ENCODE measurements around the gene PPIA. TPM values are rescaled to one million over a fixed set of nuclear protein-coding genes. Genes with fewer than 3 reads are reported as not detected.
A peak's percentile ranks its signal among the peaks of the same experiment; 100 is the strongest.
"Not testable (repeated sequence)": the region's sequence is repeated elsewhere in the genome, so short reads cannot be mapped to it uniquely, and the experiment has no call there.

Gene PPIA
- total and polyA plus RNA-seq, 5 experiments from 2014 or later = 673 to 3,931 (median 3,578) TPM

GRCh38 chr7:44811571-44811970 is 15.1 kb downstream of the PPIA start:
- H3K4me1 Mint-ChIP-seq = peaks cover 0 to 1% (median 0%) of the 10 kb centered on the region in 4 donors
- POLR2A ChIA-PET = interaction anchor here (1.2 to 1.4 kb wide), 2 partner anchors 12 to 36 kb away, joined by 3 read pairs; partner anchors contain the start of gene H2AZ2
- DNase-seq = no peak
- H3K4me3 Mint-ChIP-seq = no peak overlapping the region
- H3K27me3 Mint-ChIP-seq = no peaks in the 10 kb centered on the region
- H3K9me3 Mint-ChIP-seq = no peaks in the 10 kb centered on the region
- no peaks in the 10 kb centered on the region for H3K36me3 Mint-ChIP-seq
- ATAC-seq = no peak
- no peak overlapping the region for H3K27ac Mint-ChIP-seq

- Mint-ChIP-seq H3K4me1 (peaks cover 0 to 1% (median 0%) of the 10 kb centered on the region in 4 donors), H3K27me3 (no peaks in the 10 kb centered on the region), H3K9me3 (no peaks in the 10 kb centered on the region), H3K27ac (peak overlapping the region in 1 of 10 donors; percentile 71), H3K4me3 (no peak overlapping the region), H3K36me3 (no peaks in the 10 kb centered on the region)
- POLR2A ChIA-PET = no interaction called here
- no peak for DNase-seq
- ATAC-seq = no peak
Observed at GRCh38 chr7:44814919-44815318, 18.4 kb downstream of the PPIA start.

GRCh38 chr7:44819292-44819691 is 22.8 kb downstream of the PPIA start:
- Mint-ChIP-seq H3K4me3 (no peak overlapping the region), H3K36me3 (no peaks in the 10 kb centered on the region), H3K27ac (no peak overlapping the region), H3K27me3 (no peaks in the 10 kb centered on the region), H3K4me1 (peaks cover 0 to 12% (median 2%) of the 10 kb centered on the region in 4 donors), H3K9me3 (no peaks in the 10 kb centered on the region)
- DNase-seq (no peak), ATAC-seq (no peak)
- POLR2A ChIA-PET = interaction anchor here (0.7 to 1.5 kb wide), 2 partner anchors 22 to 487 kb away, joined by 3 read pairs; no protein-coding TSS in a partner anchor

- H3K4me1 Mint-ChIP-seq = peaks cover 0 to 21% (median 6%) of the 10 kb centered on the region in 4 donors
- peaks cover 0 to 26% (median 6%) of the 10 kb centered on the region in 3 donors for H3K36me3 Mint-ChIP-seq
- ATAC-seq (no peak), DNase-seq (no peak)
- no peaks in the 10 kb centered on the region for H3K27me3 Mint-ChIP-seq
- POLR2A ChIA-PET = interaction anchor here (0.7 to 0.9 kb wide), 3 partner anchors 11 to 81 kb away, joined by 3 to 4 read pairs (median 3); no protein-coding TSS in a partner anchor
- H3K9me3 Mint-ChIP-seq = no peaks in the 10 kb centered on the region
- no peak overlapping the region for H3K4me3 Mint-ChIP-seq
- H3K27ac Mint-ChIP-seq = peak overlapping the region; percentile 9 to 86 (median 70)
Observed at GRCh38 chr7:44823255-44823781, 26.8 kb downstream of the PPIA start.

GRCh38 chr7:44824894-44825526 is 28.5 kb downstream of the PPIA start:
- H3K4me3 Mint-ChIP-seq = no peak overlapping the region
- H3K27me3 Mint-ChIP-seq = no peaks in the 10 kb centered on the region
- H3K4me1 Mint-ChIP-seq = peaks cover 0 to 21% (median 6%) of the 10 kb centered on the region in 4 donors
- H3K27ac Mint-ChIP-seq = peak overlapping the region; percentile 32 to 88 (median 70)
- H3K36me3 Mint-ChIP-seq = peaks cover 0 to 43% (median 7%) of the 10 kb centered on the region in 3 donors
- H3K9me3 Mint-ChIP-seq = no peaks in the 10 kb centered on the region
- ATAC-seq (peak; percentile 20 to 25), DNase-seq (no peak)
- POLR2A ChIA-PET = no interaction called here

GRCh38 chr7:44827567-44827966 is 31.1 kb downstream of the PPIA start:
- no peak for ATAC-seq
- H3K36me3 Mint-ChIP-seq = peaks cover 0 to 66% (median 7%) of the 10 kb centered on the region in 3 donors

GRCh38 chr7:44838751-44839150 is 42.3 kb downstream of the PPIA start:
- ATAC-seq (no peak), DNase-seq (no peak)
- H3K27me3 Mint-ChIP-seq = no peaks in the 10 kb centered on the region
- peaks cover 0 to 79% (median 18%) of the 10 kb centered on the region in 3 donors for H3K36me3 Mint-ChIP-seq
- no peaks in the 10 kb centered on the region for H3K9me3 Mint-ChIP-seq
- peak overlapping the region in 1 of 10 donors; percentile 40 for H3K27ac Mint-ChIP-seq
- H3K4me1 Mint-ChIP-seq = peaks cover 11 to 42% (median 28%) of the 10 kb centered on the region in 4 donors
- POLR2A ChIA-PET = no interaction called here
- H3K4me3 Mint-ChIP-seq = no peak overlapping the region

More at GRCh38 chr7:44827567-44827966, 31.1 kb downstream of the PPIA start:
- POLR2A ChIA-PET = interaction anchor here (1.0 kb wide), 1 partner anchor 59 kb away, joined by 3 read pairs; no protein-coding TSS in a partner anchor
- DNase-seq = no peak
- H3K27ac Mint-ChIP-seq = peak overlapping the region in 9 of 10 donors; percentile 5 to 77 (median 61)
- no peak overlapping the region for H3K4me3 Mint-ChIP-seq
- peaks cover 0 to 17% (median 4%) of the 10 kb centered on the region in 4 donors for H3K4me1 Mint-ChIP-seq
- H3K9me3 Mint-ChIP-seq = no peaks in the 10 kb centered on the region
- H3K27me3 Mint-ChIP-seq = no peaks in the 10 kb centered on the region

GRCh38 chr7:44842675-44843074 is 46.2 kb downstream of the PPIA start:
- H3K27me3 Mint-ChIP-seq, DNase-seq, H3K9me3 Mint-ChIP-seq, ATAC-seq: not testable (repeated sequence)
- POLR2A ChIA-PET = interaction anchor here (0.7 to 1.2 kb wide), 4 partner anchors 43 to 269 kb away, joined by 3 read pairs; partner anchors contain the start of genes DDX56, OGDH, PPIA and PURB
- Mint-ChIP-seq H3K36me3 (peaks cover 0 to 49% (median 15%) of the 10 kb centered on the region in 3 donors), H3K27ac (peak overlapping the region in 1 of 10 donors; percentile 41), H3K4me3 (peak overlapping the region in 2 of 10 donors; percentile 0 to 40), H3K4me1 (peaks cover 20 to 68% (median 57%) of the 10 kb centered on the region in 4 donors)

- peaks cover 23 to 71% (median 59%) of the 10 kb centered on the region in 4 donors for H3K4me1 Mint-ChIP-seq
- not testable (repeated sequence) for DNase-seq, ATAC-seq, H3K27ac Mint-ChIP-seq, H3K4me3 Mint-ChIP-seq, H3K27me3 Mint-ChIP-seq, H3K9me3 Mint-ChIP-seq
- H3K36me3 Mint-ChIP-seq = peaks cover 0 to 43% (median 15%) of the 10 kb centered on the region in 3 donors
- POLR2A ChIA-PET = interaction anchor here (0.7 to 1.8 kb wide), 6 partner anchors 42 to 1005 kb away, joined by 3 to 5 read pairs (median 4); partner anchors contain the start of genes DDX56 and PPIA
Observed at GRCh38 chr7:44843440-44843839, 47.0 kb downstream of the PPIA start.

- peaks cover 23 to 65% (median 55%) of the 10 kb centered on the region in 4 donors for H3K4me1 Mint-ChIP-seq
- ATAC-seq = no peak
- peaks cover 0 to 5% (median 0%) of the 10 kb centered on the region in 9 donors for H3K9me3 Mint-ChIP-seq
- H3K4me3 Mint-ChIP-seq = peak overlapping the region in 9 of 10 donors; percentile 45 to 96 (median 93)
- POLR2A ChIA-PET = interaction anchor here (0.6 to 3.7 kb wide), 6 partner anchors 22 to 355 kb away, joined by 3 to 32 read pairs (median 12); partner anchors contain the start of genes NUDCD3, PPIA and TMED4
- H3K27ac Mint-ChIP-seq = peak overlapping the region in 9 of 10 donors; percentile 60 to 99 (median 98)
- H3K27me3 Mint-ChIP-seq = peaks cover 0 to 3% (median 0%) of the 10 kb centered on the region in 5 donors
- DNase-seq = no peak
- H3K36me3 Mint-ChIP-seq = peaks cover 0 to 30% (median 8%) of the 10 kb centered on the region in 3 donors
Observed at GRCh38 chr7:44845451-44845850, 49.0 kb downstream of the PPIA start.

- Mint-ChIP-seq H3K27ac (peak overlapping the region; percentile 94 to 99 (median 98)), H3K4me3 (peak overlapping the region; percentile 87 to 98 (median 94)), H3K4me1 (peaks cover 21 to 59% (median 47%) of the 10 kb centered on the region in 4 donors), H3K36me3 (peaks cover 0 to 20% (median 3%) of the 10 kb centered on the region in 3 donors)
- POLR2A ChIA-PET = interaction anchor here (0.7 to 3.7 kb wide), 17 partner anchors 9 to 795 kb away, joined by 3 to 34 read pairs (median 5); partner anchors contain the start of genes DDX56, NUDCD3, OGDH and PPIA
- ATAC-seq, H3K9me3 Mint-ChIP-seq, H3K27me3 Mint-ChIP-seq: not testable (repeated sequence)
- DNase-seq = peak in 7 of 10 donors; percentile 6 to 53 (median 28)
Observed at GRCh38 chr7:44846390-44846789, 49.9 kb downstream of the PPIA start.

GRCh38 chr7:44846816-44847508 is 50.5 kb downstream of the PPIA start:
- peaks cover 0 to 14% (median 0%) of the 10 kb centered on the region in 3 donors for H3K36me3 Mint-ChIP-seq
- POLR2A ChIA-PET = interaction anchor here (0.7 to 3.7 kb wide), 27 partner anchors 9 to 386 kb away, joined by 3 to 37 read pairs (median 7); partner anchors contain the start of genes DDX56, NUDCD3, OGDH and PPIA
- H3K4me1 Mint-ChIP-seq = peaks cover 18 to 53% (median 43%) of the 10 kb centered on the region in 4 donors
- H3K27me3 Mint-ChIP-seq = peaks cover 0 to 3% (median 0%) of the 10 kb centered on the region in 5 donors
- no peak for DNase-seq
- peak; percentile 40 to 48 for ATAC-seq
- H3K9me3 Mint-ChIP-seq = peaks cover 0 to 5% (median 0%) of the 10 kb centered on the region in 9 donors
- peak overlapping the region; percentile 87 to 98 (median 94) for H3K4me3 Mint-ChIP-seq
- H3K27ac Mint-ChIP-seq = peak overlapping the region; percentile 94 to 99 (median 98)
